GM21528 (cell line): ENCODE results near the gene MNX1.

ENCODE experiments used
- ATAC-seq: cut with Tn5 transposase; IDR thresholded peaks from one replicate; pipeline ENCODE4 v1.9.1; 2021; ENCODE audit warnings: mild to moderate bottlenecking, moderate library complexity; ENCODE audit not compliant: unreplicated experiment, low FRiP score

The MNX1 gene

GRCh38 chr7:156985101-156985992 lies 25.1 kb downstream of the MNX1 start:
- no peak for ATAC-seq

GRCh38 chr7:156984174-156984891 lies 26.1 kb downstream of the MNX1 start:
- ATAC-seq: no peak

GRCh38 chr7:156979711-156980110 lies 30.8 kb downstream of the MNX1 start:
- ATAC-seq: no peak

- ATAC-seq: no peak
Observed at GRCh38 chr7:156979007-156979606, 31.4 kb downstream of the MNX1 start.

- no peak for ATAC-seq
Observed at GRCh38 chr7:156975620-156976019, 34.8 kb downstream of the MNX1 start.

- ATAC-seq: no peak
Observed at GRCh38 chr7:156969972-156970420, 40.5 kb downstream of the MNX1 start.

GRCh38 chr7:156968183-156968582 lies 42.3 kb downstream of the MNX1 start:
- ATAC-seq: no peak

- ATAC-seq: no peak
Observed at GRCh38 chr7:156966387-156966786, 44.1 kb downstream of the MNX1 start.

GRCh38 chr7:156964971-156965370 lies 45.5 kb downstream of the MNX1 start:
- no peak for ATAC-seq

GRCh38 chr7:156963472-156963871 lies 47.0 kb downstream of the MNX1 start:
- no peak for ATAC-seq

GRCh38 chr7:156962897-156963296 lies 47.6 kb downstream of the MNX1 start:
- ATAC-seq: no peak

GRCh38 chr7:156962145-156962544 lies 48.3 kb downstream of the MNX1 start:
- no peak for ATAC-seq

GRCh38 chr7:156956727-156957126 lies 53.7 kb downstream of the MNX1 start:
- no peak for ATAC-seq

GRCh38 chr7:156954941-156955340 lies 55.5 kb downstream of the MNX1 start:
- ATAC-seq: no peak
